Activated B cell treated with CpG ODN at 0.5 μM for 24 hours (primary cell): ENCODE data around the gene RIPOR3. TPM values are rescaled to one million over a fixed set of nuclear protein-coding genes. Genes with fewer than 3 reads are reported as not detected.

Source experiments
- ATAC-seq: fragments of 200-7000 bp; cut with Tn5 transposase; one replicate; pipeline ENCODE4 v1.10.0; 2021; ENCODE audit warnings: low read depth, mild to moderate bottlenecking, moderate library complexity
- CTCF ChIA-PET: fragments of 350-600 bp; sonication (Branson Sonifier 250); formaldehyde crosslinking; loops from one replicate; lab custom pipeline; 2021; ENCODE audit warnings: antibody characterized with exemption; lab: Charles Lee
- POLR2A ChIA-PET: fragments of 350-600 bp; sonication (Branson Sonifier 250); formaldehyde crosslinking; loops from one replicate; lab custom pipeline; 2021; ENCODE audit warnings: antibody characterized with exemption; lab: Charles Lee
- DNase-seq: peaks from one replicate; pipeline ENCODE4 v3.0.0; 2022
- H3K27ac Mint-ChIP-seq: one replicate; pipeline ENCODE4 v1.8.0; 2020; ENCODE audit warnings: mixed read lengths
- H3K27me3 Mint-ChIP-seq: one replicate; pipeline ENCODE4 v1.8.0; 2021; ENCODE audit warnings: mixed read lengths
- H3K36me3 Mint-ChIP-seq: one replicate; pipeline ENCODE4 v1.8.0; 2021; ENCODE audit warnings: low read depth, mixed read lengths
- H3K4me1 Mint-ChIP-seq: one replicate; pipeline ENCODE4 v1.8.0; 2021; ENCODE audit warnings: mixed read lengths
- H3K4me3 Mint-ChIP-seq: one replicate; pipeline ENCODE4 v1.8.0; 2020; ENCODE audit warnings: mild to moderate bottlenecking, mixed read lengths
- H3K9me3 Mint-ChIP-seq: one replicate; pipeline ENCODE4 v1.8.0; 2020; ENCODE audit warnings: mixed read lengths
- CTCF ChIP-seq: fragments of 200-600 bp; IDR thresholded peaks from one replicate; pipeline ENCODE4 v1.8.0; 2022; ENCODE audit warnings: antibody characterized with exemption, mild to moderate bottlenecking
- intact Hi-C: fragments of 100-400 bp; cut with micrococcal nuclease; formaldehyde crosslinking; loops from one replicate; pipeline ENCODE4 v1.15.1; 2024
- total RNA-seq: library from RNA; stranded (reverse); gene quantifications from 2 replicates; pipeline ENCODE4 v1.2.3, GENCODE V29; 2022

Gene RIPOR3
- total RNA-seq, 1 donor from 2014 or later, result not detected

- ATAC-seq (no peak), DNase-seq (no peak)
- Mint-ChIP-seq H3K4me1 (no peaks in the 10 kb centered on the region), H3K9me3 (no peaks in the 10 kb centered on the region), H3K27ac (no peak overlapping the region), H3K27me3 (peaks cover 6% of the 10 kb centered on the region), H3K36me3 (no peaks in the 10 kb centered on the region), H3K4me3 (no peak overlapping the region)
- POLR2A ChIA-PET, result no interaction called here
- no peak for TF ChIP-seq CTCF
- intact Hi-C loops, result no loop called here
- CTCF ChIA-PET, result no interaction called here
Measured at GRCh38 chr20:50628853-50629669, 62.3 kb downstream of the RIPOR3 start.

GRCh38 chr20:50628332-50628731, 63.0 kb downstream of the RIPOR3 start:
- H3K27ac Mint-ChIP-seq, result no peak overlapping the region
- ATAC-seq (no peak), DNase-seq (no peak)
- ChIA-PET POLR2A (no interaction called here), CTCF (no interaction called here)
- no peaks in the 10 kb centered on the region for H3K36me3 Mint-ChIP-seq
- no peaks in the 10 kb centered on the region for H3K9me3 Mint-ChIP-seq
- H3K4me3 Mint-ChIP-seq, result no peak overlapping the region
- intact Hi-C loops, result no loop called here
- no peak for TF ChIP-seq CTCF
- H3K4me1 Mint-ChIP-seq, result no peaks in the 10 kb centered on the region
- peaks cover 6% of the 10 kb centered on the region for H3K27me3 Mint-ChIP-seq

- H3K9me3 Mint-ChIP-seq, result no peaks in the 10 kb centered on the region
- no peak overlapping the region for H3K4me3 Mint-ChIP-seq
- ATAC-seq (no peak), DNase-seq (no peak)
- H3K4me1 Mint-ChIP-seq, result no peaks in the 10 kb centered on the region
- peaks cover 6% of the 10 kb centered on the region for H3K27me3 Mint-ChIP-seq
- POLR2A ChIA-PET, result no interaction called here
- no peak overlapping the region for H3K27ac Mint-ChIP-seq
- intact Hi-C loops, result no loop called here
- CTCF ChIA-PET, result no interaction called here
- H3K36me3 Mint-ChIP-seq, result no peaks in the 10 kb centered on the region
- no peak for TF ChIP-seq CTCF
Measured at GRCh38 chr20:50627747-50628146, 63.6 kb downstream of the RIPOR3 start.

GRCh38 chr20:50625986-50626677, 65.2 kb downstream of the RIPOR3 start:
- peaks cover 6% of the 10 kb centered on the region for H3K27me3 Mint-ChIP-seq
- H3K9me3 Mint-ChIP-seq, result peaks cover 3% of the 10 kb centered on the region
- H3K4me3 Mint-ChIP-seq, result no peak overlapping the region
- DNase-seq (no peak), ATAC-seq (no peak)
- POLR2A ChIA-PET, result no interaction called here
- H3K4me1 Mint-ChIP-seq, result no peaks in the 10 kb centered on the region
- CTCF ChIA-PET, result no interaction called here
- intact Hi-C loops, result no loop called here
- no peaks in the 10 kb centered on the region for H3K36me3 Mint-ChIP-seq
- TF ChIP-seq CTCF, result no peak
- no peak overlapping the region for H3K27ac Mint-ChIP-seq

GRCh38 chr20:50624351-50625016, 66.9 kb downstream of the RIPOR3 start:
- intact Hi-C loops, result no loop called here
- ATAC-seq, result no peak
- POLR2A ChIA-PET, result no interaction called here
- Mint-ChIP-seq H3K9me3 (peaks cover 3% of the 10 kb centered on the region), H3K4me3 (no peak overlapping the region), H3K27me3 (peaks cover 9% of the 10 kb centered on the region), H3K27ac (no peak overlapping the region), H3K36me3 (no peaks in the 10 kb centered on the region), H3K4me1 (no peaks in the 10 kb centered on the region)
- DNase-seq, result no peak
- no peak for TF ChIP-seq CTCF
- CTCF ChIA-PET, result no interaction called here
